Measurements from ENCODE around the gene FAM110A. TPM values are rescaled to one million over a fixed set of nuclear protein-coding genes. Genes with fewer than 3 reads are reported as not detected.

Gene FAM110A
- total RNA-seq, 1 donor from 2014 or later, result 18.3 TPM

- TF ChIP-seq CTCF (conservative IDR thresholded peaks at IDR 0.05; ENCODE audit: low read depth, low read length), result no peak
- H3K4me3 ChIP-seq (ENCODE audit: low read depth, low read length), result no peak overlapping the region
- DNase-seq (ENCODE audit: low read depth), result no peak
Observed at GRCh38 chr20:830011-830521, 3.4 kb upstream of the FAM110A start.

- TF ChIP-seq CTCF (conservative IDR thresholded peaks at IDR 0.05; ENCODE audit: low read depth, low read length), result no peak
- H3K4me3 ChIP-seq (ENCODE audit: low read depth, low read length), result no peak overlapping the region
- DNase-seq (ENCODE audit: low read depth), result no peak
Observed at GRCh38 chr20:831251-831650, 2.3 kb upstream of the FAM110A start.

GRCh38 chr20:831956-832355 is 1.6 kb upstream of the FAM110A start:
- TF ChIP-seq CTCF (conservative IDR thresholded peaks at IDR 0.05; ENCODE audit: low read depth, low read length), result no peak
- no peak overlapping the region for H3K4me3 ChIP-seq (ENCODE audit: low read depth, low read length)
- DNase-seq (ENCODE audit: low read depth), result no peak

GRCh38 chr20:833121-833449 is 430 bp upstream of the FAM110A start:
- DNase-seq (ENCODE audit: low read depth), result no peak
- H3K4me3 ChIP-seq (ENCODE audit: low read depth, low read length), result peak overlapping the region; percentile 94
- no peak for TF ChIP-seq CTCF (conservative IDR thresholded peaks at IDR 0.05; ENCODE audit: low read depth, low read length)

GRCh38 chr20:834151-834746 is 734 bp downstream of the FAM110A start:
- peak overlapping the region; percentile 94 for H3K4me3 ChIP-seq (ENCODE audit: low read depth, low read length)
- TF ChIP-seq CTCF (conservative IDR thresholded peaks at IDR 0.05; ENCODE audit: low read depth, low read length), result no peak
- DNase-seq (ENCODE audit: low read depth), result no peak

GRCh38 chr20:835608-836045 is 2.1 kb downstream of the FAM110A start:
- DNase-seq (ENCODE audit: low read depth), result no peak
- TF ChIP-seq CTCF (conservative IDR thresholded peaks at IDR 0.05; ENCODE audit: low read depth, low read length), result no peak
- no peak overlapping the region for H3K4me3 ChIP-seq (ENCODE audit: low read depth, low read length)

GRCh38 chr20:836190-836589 is 2.7 kb downstream of the FAM110A start:
- DNase-seq (ENCODE audit: low read depth), result no peak
- no peak overlapping the region for H3K4me3 ChIP-seq (ENCODE audit: low read depth, low read length)
- no peak for TF ChIP-seq CTCF (conservative IDR thresholded peaks at IDR 0.05; ENCODE audit: low read depth, low read length)

Data from epithelial cell of proximal tubule (primary cell).